Panc1 (cell line): ENCODE data around the gene ZNF765.

Experiments used
- POLR2AphosphoS5 ChIP-seq: IDR thresholded peaks from 2 replicates; pipeline ENCODE4 v1.6.1; 2012; ENCODE audit warnings: mild to moderate bottlenecking, low read depth, low read length, moderate library complexity
- SIN3A ChIP-seq: IDR thresholded peaks from 2 replicates; pipeline ENCODE4 v1.6.1; 2012; ENCODE audit warnings: low read depth, mild to moderate bottlenecking, low read length, moderate library complexity, borderline replicate concordance; ENCODE audit not compliant: insufficient read depth
- TCF7L2 ChIP-seq: IDR thresholded peaks from 2 replicates; pipeline ENCODE4 v1.6.1; 2011; ENCODE audit warnings: mild to moderate bottlenecking, low read depth, low read length, inconsistent platforms
- TF ChIP-seq, protein P1 (sequence below): fragments of 450-650 bp; IDR thresholded peaks from 2 replicates; pipeline ENCODE4 v1.5.1; 2017; ENCODE audit warnings: mild to moderate bottlenecking
- TF ChIP-seq, protein P2 (sequence below), 2 experiments: IDR thresholded peaks; 2 replicates each; pipeline ENCODE4 v1.6.1; 2011 to 2012; ENCODE audit warnings: low read depth in 2 of 2, control low read depth in 1 of 2, low read length in 1 of 2, mild to moderate bottlenecking in 1 of 2, moderate library complexity in 1 of 2; ENCODE audit not compliant: insufficient read depth in 1 of 2

DNA sequence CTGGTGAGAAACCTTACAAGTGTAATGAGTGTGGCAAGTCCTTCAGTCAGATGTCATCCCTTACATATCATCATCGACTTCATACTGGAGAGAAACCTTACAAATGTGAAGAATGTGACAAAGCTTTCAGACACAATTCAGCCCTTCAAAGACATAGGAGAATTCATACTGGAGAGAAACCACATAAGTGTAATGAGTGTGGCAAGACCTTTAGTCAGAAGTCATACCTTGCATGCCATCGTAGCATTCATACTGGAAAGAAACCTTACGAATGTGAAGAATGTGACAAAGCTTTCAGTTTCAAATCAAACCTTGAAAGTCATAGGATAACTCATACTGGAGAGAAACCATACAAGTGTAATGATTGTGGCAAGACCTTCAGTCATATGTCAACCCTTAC, 13.6 kb upstream of the ZNF765 start:
- TF ChIP-seq, protein P1, sequence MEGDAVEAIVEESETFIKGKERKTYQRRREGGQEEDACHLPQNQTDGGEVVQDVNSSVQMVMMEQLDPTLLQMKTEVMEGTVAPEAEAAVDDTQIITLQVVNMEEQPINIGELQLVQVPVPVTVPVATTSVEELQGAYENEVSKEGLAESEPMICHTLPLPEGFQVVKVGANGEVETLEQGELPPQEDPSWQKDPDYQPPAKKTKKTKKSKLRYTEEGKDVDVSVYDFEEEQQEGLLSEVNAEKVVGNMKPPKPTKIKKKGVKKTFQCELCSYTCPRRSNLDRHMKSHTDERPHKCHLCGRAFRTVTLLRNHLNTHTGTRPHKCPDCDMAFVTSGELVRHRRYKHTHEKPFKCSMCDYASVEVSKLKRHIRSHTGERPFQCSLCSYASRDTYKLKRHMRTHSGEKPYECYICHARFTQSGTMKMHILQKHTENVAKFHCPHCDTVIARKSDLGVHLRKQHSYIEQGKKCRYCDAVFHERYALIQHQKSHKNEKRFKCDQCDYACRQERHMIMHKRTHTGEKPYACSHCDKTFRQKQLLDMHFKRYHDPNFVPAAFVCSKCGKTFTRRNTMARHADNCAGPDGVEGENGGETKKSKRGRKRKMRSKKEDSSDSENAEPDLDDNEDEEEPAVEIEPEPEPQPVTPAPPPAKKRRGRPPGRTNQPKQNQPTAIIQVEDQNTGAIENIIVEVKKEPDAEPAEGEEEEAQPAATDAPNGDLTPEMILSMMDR, result no peak
- TF ChIP-seq POLR2AphosphoS5, result no peak
- TF ChIP-seq, protein P2, sequence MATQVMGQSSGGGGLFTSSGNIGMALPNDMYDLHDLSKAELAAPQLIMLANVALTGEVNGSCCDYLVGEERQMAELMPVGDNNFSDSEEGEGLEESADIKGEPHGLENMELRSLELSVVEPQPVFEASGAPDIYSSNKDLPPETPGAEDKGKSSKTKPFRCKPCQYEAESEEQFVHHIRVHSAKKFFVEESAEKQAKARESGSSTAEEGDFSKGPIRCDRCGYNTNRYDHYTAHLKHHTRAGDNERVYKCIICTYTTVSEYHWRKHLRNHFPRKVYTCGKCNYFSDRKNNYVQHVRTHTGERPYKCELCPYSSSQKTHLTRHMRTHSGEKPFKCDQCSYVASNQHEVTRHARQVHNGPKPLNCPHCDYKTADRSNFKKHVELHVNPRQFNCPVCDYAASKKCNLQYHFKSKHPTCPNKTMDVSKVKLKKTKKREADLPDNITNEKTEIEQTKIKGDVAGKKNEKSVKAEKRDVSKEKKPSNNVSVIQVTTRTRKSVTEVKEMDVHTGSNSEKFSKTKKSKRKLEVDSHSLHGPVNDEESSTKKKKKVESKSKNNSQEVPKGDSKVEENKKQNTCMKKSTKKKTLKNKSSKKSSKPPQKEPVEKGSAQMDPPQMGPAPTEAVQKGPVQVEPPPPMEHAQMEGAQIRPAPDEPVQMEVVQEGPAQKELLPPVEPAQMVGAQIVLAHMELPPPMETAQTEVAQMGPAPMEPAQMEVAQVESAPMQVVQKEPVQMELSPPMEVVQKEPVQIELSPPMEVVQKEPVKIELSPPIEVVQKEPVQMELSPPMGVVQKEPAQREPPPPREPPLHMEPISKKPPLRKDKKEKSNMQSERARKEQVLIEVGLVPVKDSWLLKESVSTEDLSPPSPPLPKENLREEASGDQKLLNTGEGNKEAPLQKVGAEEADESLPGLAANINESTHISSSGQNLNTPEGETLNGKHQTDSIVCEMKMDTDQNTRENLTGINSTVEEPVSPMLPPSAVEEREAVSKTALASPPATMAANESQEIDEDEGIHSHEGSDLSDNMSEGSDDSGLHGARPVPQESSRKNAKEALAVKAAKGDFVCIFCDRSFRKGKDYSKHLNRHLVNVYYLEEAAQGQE (IDR thresholded peaks at IDR 0.05; ENCODE audit: insufficient read depth in 1 of 2, low read depth in 2 of 2, low read length in 1 of 2), result no peak
- TF ChIP-seq TCF7L2, result no peak
- no peak for TF ChIP-seq SIN3A
